Pancreas (tissue), 10 donors: Measurements from ENCODE around the gene PNPLA7. TPM values are rescaled to one million over a fixed set of nuclear protein-coding genes. Genes with fewer than 3 reads are reported as not detected.

Experiments
- ATAC-seq, 4 donors: fragments of 200-7000 bp; cut with Tn5 transposase; one replicate each; pipeline versions ENCODE4 v1.8.0 to v1.9.1; 2020; ENCODE audit warnings: mild to moderate bottlenecking in 4 of 4, moderate library complexity in 4 of 4
- DNase-seq, 6 donors: peaks; one replicate each; pipeline ENCODE4 v3.0.0-alpha.2; 2020
- FAIRE-seq: peaks from 2 replicates; lab custom pipeline; 2012; peaks lifted over from hg19 to GRCh38; lab: Jason Lieb, UNC
- H3K27ac ChIP-seq, 4 donors: fragments of 200-600 bp; sonication (generic); 1 replicate in 3 of 4; 2 replicates in 1 of 4; pipeline versions ENCODE4 v1.5.0 to v1.8.0; 2020
- H3K27me3 ChIP-seq, 4 donors: fragments of 200-600 bp; one replicate each; pipeline ENCODE4 v1.8.0; 2021
- H3K36me3 ChIP-seq, 3 donors: fragments of 200-600 bp; sonication (generic) in 1 of 3; one replicate each; pipeline versions ENCODE4 v1.5.0 to v1.8.0; 2020 to 2021
- H3K4me1 ChIP-seq, 3 donors: fragments of 200-600 bp; one replicate each; pipeline ENCODE4 v1.8.0; 2021
- H3K4me3 ChIP-seq, 4 donors: fragments of 200-600 bp; sonication (generic) in 2 of 4; one replicate each; pipeline versions ENCODE4 v1.5.0 to v1.8.0; 2020 to 2021
- H3K9me3 ChIP-seq, 4 donors: fragments of 200-600 bp; one replicate each; pipeline ENCODE4 v1.8.0; 2021
- CTCF ChIP-seq, 4 donors: fragments of 200-600 bp; sonication (generic) in 3 of 4; IDR thresholded peaks; one replicate each; pipeline versions ENCODE4 v1.5.0 to v1.8.0; 2021; ENCODE audit warnings: antibody characterized with exemption in 4 of 4
- WGBS, 2 donors: extraction: QIAGEN DNeasy Blood & Tissue Kit; methylation state at CpG; one replicate each; pipeline ENCODE4 v1.1.7; 2013; 5-methylcytosine and 5-hydroxymethylcytosine counted together
- intact Hi-C, 3 donors: fragments of 100-400 bp; cut with DNase I; formaldehyde crosslinking; loops; one replicate each; pipeline versions ENCODE4 v1.11.1 to v1.14.2; 2022
- polyA plus RNA-seq, 2 donors: library from polyadenylated mRNA; stranded (reverse); fragments of 200-250 nt; gene quantifications; one replicate each; pipeline ENCODE4 v1.2.3, GENCODE V29; 2013
- total RNA-seq, 6 donors: library from RNA; stranded (reverse); fragmentation: NEBNext Ultra II Directional in 4 of 6; extraction: Animal tissue kit (Norgen Biotek cat#: 25700) in 4 of 6; gene quantifications; one replicate each; pipeline versions ENCODE4 v1.2.1 to v1.2.4, GENCODE V29; 2021 to 2023
- donor health status: healthy with polysubstance abuse.
- donor health status: DM: no; HTN: no; CAD: no; lungs with moderate emphysema.
- donor health status: DM: no; HTN: no; CAD: no.
- donor health status: control.
- donor health status: control.
- donor health status: Bipolar disorder and iron deficiency.
- donor health status: DM: yes; HTN: yes; CAD: no.
- donor health status: DM: no; HTN: no; CAD: no.
- donor health status: DM: no; HTN: no; CAD: no.
- donor health status: DM: yes; HTN: yes; CAD: no.

PNPLA7 gene
- total and polyA plus RNA-seq, 8 donors = 7.1 to 71.8 (median 18.0) TPM

- no peaks in the 10 kb centered on the region for H3K27me3 ChIP-seq
- intact Hi-C loops = no loop called here
- H3K4me3 ChIP-seq = no peak overlapping the region
- DNase-seq = peak in 1 of 6 donors; percentile 47
- no peaks in the 10 kb centered on the region for H3K9me3 ChIP-seq
- TF ChIP-seq CTCF (IDR thresholded peaks at IDR 0.05) = no peak
- peaks cover 0 to 5% (median 0%) of the 10 kb centered on the region in 3 donors for H3K36me3 ChIP-seq
- no peak for FAIRE-seq
- H3K4me1 ChIP-seq = no peaks in the 10 kb centered on the region
- 89 to 93% methylated on average over 36 of the region's 36 CpGs for WGBS, 2 donors
- H3K27ac ChIP-seq = no peak overlapping the region
- no peak for ATAC-seq
Measured at GRCh38 chr9:137497921-137498719, 52.1 kb downstream of the PNPLA7 start.

- peaks cover 0 to 5% (median 0%) of the 10 kb centered on the region in 3 donors for H3K36me3 ChIP-seq
- intact Hi-C loops = no loop called here
- WGBS, 2 donors = 96 to 98% methylated on average over 27 of the region's 27 CpGs
- no peak for TF ChIP-seq CTCF (IDR thresholded peaks at IDR 0.05)
- H3K27me3 ChIP-seq = no peaks in the 10 kb centered on the region
- DNase-seq (peak in 3 of 6 donors; percentile 14 to 66 (median 26)), ATAC-seq (no peak), FAIRE-seq (no peak)
- H3K4me1 ChIP-seq = no peaks in the 10 kb centered on the region
- no peaks in the 10 kb centered on the region for H3K9me3 ChIP-seq
- H3K27ac ChIP-seq = no peak overlapping the region
- no peak overlapping the region for H3K4me3 ChIP-seq
Measured at GRCh38 chr9:137496601-137497375, 53.4 kb downstream of the PNPLA7 start.

GRCh38 chr9:137494550-137495351 is 55.5 kb downstream of the PNPLA7 start:
- DNase-seq (peak in 1 of 6 donors; percentile 75), FAIRE-seq (no peak), ATAC-seq (no peak)
- no peak overlapping the region for H3K4me3 ChIP-seq
- H3K9me3 ChIP-seq = no peaks in the 10 kb centered on the region
- no peak overlapping the region for H3K27ac ChIP-seq
- no peaks in the 10 kb centered on the region for H3K4me1 ChIP-seq
- intact Hi-C loops = no loop called here
- peaks cover 0 to 3% (median 0%) of the 10 kb centered on the region in 3 donors for H3K36me3 ChIP-seq
- no peaks in the 10 kb centered on the region for H3K27me3 ChIP-seq
- no peak for TF ChIP-seq CTCF (IDR thresholded peaks at IDR 0.05)
- WGBS, 2 donors = 97 to 98% methylated on average over 46 of the region's 46 CpGs

DNA sequence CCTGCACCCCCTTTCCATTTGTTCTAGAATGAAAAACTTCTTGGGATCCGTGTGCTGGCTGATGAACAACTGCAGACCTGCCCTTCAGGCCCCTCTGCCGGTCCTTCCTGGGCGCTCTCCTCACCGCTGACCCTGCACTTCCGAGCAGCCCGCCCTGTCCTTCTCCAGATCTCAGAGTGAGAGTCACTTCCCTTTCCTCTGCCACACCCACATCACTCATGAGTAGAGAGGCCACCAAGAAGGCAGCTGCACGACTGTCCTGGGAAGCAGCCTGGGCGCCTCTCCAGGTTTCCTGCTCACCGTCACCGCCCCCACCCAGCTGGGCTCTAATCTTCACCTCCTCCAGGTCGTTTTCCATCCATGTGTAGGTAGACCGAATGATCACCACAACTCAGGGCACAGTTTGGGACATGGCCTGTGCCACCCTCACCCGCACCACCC is 56.1 kb downstream of the PNPLA7 start:
- Histone ChIP-seq H3K36me3 (no peaks in the 10 kb centered on the region), H3K4me1 (no peaks in the 10 kb centered on the region), H3K27me3 (no peaks in the 10 kb centered on the region), H3K9me3 (no peaks in the 10 kb centered on the region), H3K4me3 (no peak overlapping the region), H3K27ac (no peak overlapping the region)
- TF ChIP-seq CTCF (IDR thresholded peaks at IDR 0.05) = no peak
- ATAC-seq = peak in 3 of 4 donors; percentile 18 to 55 (median 47)
- WGBS, 2 donors = 83% methylated on average over 13 of the region's 13 CpGs
- no peak for FAIRE-seq
- intact Hi-C loops = no loop called here
- DNase-seq = peak in 2 of 6 donors; percentile 30 to 55
